Measurements from ENCODE around the gene LRRC56. TPM values are rescaled to one million over a fixed set of nuclear protein-coding genes. Genes with fewer than 3 reads are reported as not detected.

Gene LRRC56
- total and polyA plus RNA-seq, 2 experiments from 2014 or later: 0.40 to 1.6 TPM

DNA sequence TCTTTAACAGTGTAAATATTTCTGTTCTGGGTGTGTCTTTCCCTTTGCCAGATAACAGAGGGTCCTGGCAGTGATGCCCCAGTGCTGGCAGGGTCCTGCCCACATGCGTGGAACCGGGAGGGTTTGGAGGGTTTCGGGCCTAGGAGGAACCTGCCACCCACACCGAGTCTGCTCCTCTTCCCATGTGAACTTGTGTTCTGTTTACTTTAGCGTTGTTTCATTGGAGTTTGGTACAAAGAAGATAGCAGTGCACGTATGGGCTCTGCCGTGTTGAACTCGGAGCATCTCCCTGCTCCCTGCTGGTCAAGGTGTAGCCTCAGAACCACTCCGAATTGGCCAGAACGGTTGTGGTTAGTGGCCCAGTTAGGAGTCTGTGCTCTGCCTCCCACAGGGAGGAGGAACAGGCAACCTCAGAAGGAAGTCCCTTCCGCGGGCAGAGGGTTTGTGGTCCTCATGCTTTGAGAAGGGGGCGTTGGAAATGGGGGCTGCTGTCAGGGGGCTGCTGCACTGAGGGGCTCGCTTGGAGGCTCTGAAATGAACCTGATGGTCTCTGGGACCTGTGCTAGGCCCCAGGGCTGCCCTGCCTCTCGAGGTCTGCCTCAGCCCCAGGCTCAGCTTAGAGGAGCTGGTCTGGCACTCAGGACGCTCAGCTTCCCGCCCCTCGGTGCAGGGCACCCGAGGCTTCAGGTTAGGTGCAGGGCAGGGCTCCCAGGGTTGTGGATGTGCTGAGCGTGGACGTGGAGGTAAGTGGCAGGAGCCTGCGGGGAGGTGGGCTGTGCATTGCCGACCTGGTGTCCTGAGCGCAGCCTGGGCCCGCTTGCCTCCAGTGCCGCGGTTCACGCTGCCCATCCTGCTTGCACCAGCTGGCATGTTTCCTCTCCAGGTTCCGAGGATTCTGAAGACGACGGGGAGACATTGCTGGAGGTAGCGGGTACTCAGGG lies 49.3 kb downstream of the LRRC56 start:
- H3K4me1 ChIP-seq (ENCODE audit: insufficient read depth): peaks cover 23% of the 10 kb centered on the region

DNA sequence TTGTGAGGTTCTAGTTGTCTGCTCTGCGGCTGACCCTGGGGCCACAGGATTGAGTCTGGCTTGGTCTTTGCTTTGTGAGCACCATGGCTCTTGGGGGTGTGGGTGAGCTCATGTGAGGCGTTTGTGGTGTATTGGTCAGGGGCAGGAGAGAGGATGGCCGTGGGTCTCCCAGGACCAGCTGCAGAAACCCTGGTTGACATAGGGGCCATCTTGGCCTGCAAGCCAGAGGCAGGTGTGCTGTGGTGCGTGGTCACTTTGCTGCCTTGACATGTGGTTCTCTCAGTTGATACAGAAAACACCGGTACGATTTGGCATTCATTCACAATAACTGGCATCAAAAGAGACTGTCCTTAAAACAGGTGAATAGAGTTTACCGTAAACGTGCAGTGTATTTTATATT lies 50.2 kb downstream of the LRRC56 start:
- H2AFZ ChIP-seq: no peak overlapping the region
- no peaks in the 10 kb centered on the region for H3K9me2 ChIP-seq (replicated peaks; ENCODE audit: insufficient read depth)
- H3K27me3 ChIP-seq: no peaks in the 10 kb centered on the region
- H3K9me3 ChIP-seq (ENCODE audit: low read depth): no peaks in the 10 kb centered on the region
- no peak overlapping the region for H3K4me2 ChIP-seq
- H4K20me1 ChIP-seq (ENCODE audit: insufficient read depth, poor library complexity, severe bottlenecking): peaks cover 45% of the 10 kb centered on the region
- WGBS (ENCODE audit: low lambda C conversion rate, missing lambda C conversion rate): 89% methylated on average over 8 of the region's 8 CpGs
- H3K4me3 ChIP-seq: no peak overlapping the region
- H3K27ac ChIP-seq: peak overlapping the region; percentile 60
- H3K36me3 ChIP-seq (replicated peaks; ENCODE audit: insufficient read depth, low read depth): no peaks in the 10 kb centered on the region
- TF ChIP-seq, protein P1, sequence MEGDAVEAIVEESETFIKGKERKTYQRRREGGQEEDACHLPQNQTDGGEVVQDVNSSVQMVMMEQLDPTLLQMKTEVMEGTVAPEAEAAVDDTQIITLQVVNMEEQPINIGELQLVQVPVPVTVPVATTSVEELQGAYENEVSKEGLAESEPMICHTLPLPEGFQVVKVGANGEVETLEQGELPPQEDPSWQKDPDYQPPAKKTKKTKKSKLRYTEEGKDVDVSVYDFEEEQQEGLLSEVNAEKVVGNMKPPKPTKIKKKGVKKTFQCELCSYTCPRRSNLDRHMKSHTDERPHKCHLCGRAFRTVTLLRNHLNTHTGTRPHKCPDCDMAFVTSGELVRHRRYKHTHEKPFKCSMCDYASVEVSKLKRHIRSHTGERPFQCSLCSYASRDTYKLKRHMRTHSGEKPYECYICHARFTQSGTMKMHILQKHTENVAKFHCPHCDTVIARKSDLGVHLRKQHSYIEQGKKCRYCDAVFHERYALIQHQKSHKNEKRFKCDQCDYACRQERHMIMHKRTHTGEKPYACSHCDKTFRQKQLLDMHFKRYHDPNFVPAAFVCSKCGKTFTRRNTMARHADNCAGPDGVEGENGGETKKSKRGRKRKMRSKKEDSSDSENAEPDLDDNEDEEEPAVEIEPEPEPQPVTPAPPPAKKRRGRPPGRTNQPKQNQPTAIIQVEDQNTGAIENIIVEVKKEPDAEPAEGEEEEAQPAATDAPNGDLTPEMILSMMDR (IDR thresholded peaks at IDR 0.05; ENCODE audit: poor library complexity): no peak
- TF ChIP-seq EZH2 (IDR thresholded peaks at IDR 0.05; ENCODE audit: borderline replicate concordance) (no peak), EZH2phosphoT487 (IDR thresholded peaks at IDR 0.05; ENCODE audit: low read depth, severe bottlenecking, unreplicated experiment) (no peak)
- DNase-seq (ENCODE audit: low spot score): no peak
- peaks cover 67% of the 10 kb centered on the region for H3K79me2 ChIP-seq
- H3K4me1 ChIP-seq (ENCODE audit: insufficient read depth): peaks cover 23% of the 10 kb centered on the region

More for the DNA sequence above, 49.3 kb downstream of the LRRC56 start:
- H2AFZ ChIP-seq: no peak overlapping the region
- DNase-seq (ENCODE audit: low spot score): no peak
- peaks cover 49% of the 10 kb centered on the region for H4K20me1 ChIP-seq (ENCODE audit: insufficient read depth, poor library complexity, severe bottlenecking)
- no peak overlapping the region for H3K4me2 ChIP-seq
- TF ChIP-seq EZH2phosphoT487 (IDR thresholded peaks at IDR 0.05; ENCODE audit: low read depth, severe bottlenecking, unreplicated experiment) (no peak), EZH2 (IDR thresholded peaks at IDR 0.05; ENCODE audit: borderline replicate concordance) (no peak)
- TF ChIP-seq, protein P1 (IDR thresholded peaks at IDR 0.05; ENCODE audit: poor library complexity): no peak
- no peak overlapping the region for H3K4me3 ChIP-seq
- peak overlapping the region; percentile 60 for H3K27ac ChIP-seq
- H3K9me3 ChIP-seq (ENCODE audit: low read depth): no peaks in the 10 kb centered on the region
- H3K36me3 ChIP-seq (replicated peaks; ENCODE audit: insufficient read depth, low read depth): no peaks in the 10 kb centered on the region
- no peaks in the 10 kb centered on the region for H3K9me2 ChIP-seq (replicated peaks; ENCODE audit: insufficient read depth)
- 90% methylated on average over 32 of the region's 32 CpGs for WGBS (ENCODE audit: low lambda C conversion rate, missing lambda C conversion rate)
- H3K79me2 ChIP-seq: peaks cover 75% of the 10 kb centered on the region
- no peaks in the 10 kb centered on the region for H3K27me3 ChIP-seq

DNA sequence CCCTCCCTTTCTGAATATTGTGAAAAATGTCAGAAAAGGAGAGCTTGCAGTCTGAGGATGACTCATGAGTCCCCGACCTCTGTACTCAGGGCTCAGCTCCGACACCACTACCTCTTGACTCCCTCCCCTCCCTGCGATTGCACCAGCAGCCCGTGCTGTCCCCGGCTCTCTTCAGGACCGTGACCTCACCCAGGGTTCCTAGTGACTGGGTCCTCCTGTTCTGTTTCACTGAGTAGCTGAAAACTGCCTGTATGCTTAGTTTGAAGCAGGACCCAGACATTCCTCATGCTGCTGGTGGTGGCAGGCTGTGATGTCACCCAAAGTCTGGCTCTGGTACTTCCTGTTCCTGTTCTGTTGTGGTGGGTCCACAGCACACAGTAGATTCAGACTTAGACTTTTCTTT lies 50.7 kb downstream of the LRRC56 start:
- H3K4me2 ChIP-seq: no peak overlapping the region
- no peaks in the 10 kb centered on the region for H3K36me3 ChIP-seq (replicated peaks; ENCODE audit: insufficient read depth, low read depth)
- TF ChIP-seq EZH2phosphoT487 (IDR thresholded peaks at IDR 0.05; ENCODE audit: low read depth, severe bottlenecking, unreplicated experiment) (no peak), EZH2 (IDR thresholded peaks at IDR 0.05; ENCODE audit: borderline replicate concordance) (no peak)
- TF ChIP-seq, protein P1 (IDR thresholded peaks at IDR 0.05; ENCODE audit: poor library complexity): no peak
- H3K27ac ChIP-seq: peak overlapping the region; percentile 93
- H3K9me3 ChIP-seq (ENCODE audit: low read depth): no peaks in the 10 kb centered on the region
- no peaks in the 10 kb centered on the region for H3K9me2 ChIP-seq (replicated peaks; ENCODE audit: insufficient read depth)
- H4K20me1 ChIP-seq (ENCODE audit: insufficient read depth, poor library complexity, severe bottlenecking): peaks cover 44% of the 10 kb centered on the region
- no peak overlapping the region for H3K4me3 ChIP-seq
- DNase-seq (ENCODE audit: low spot score): peak; percentile 93
- peaks cover 23% of the 10 kb centered on the region for H3K4me1 ChIP-seq (ENCODE audit: insufficient read depth)
- H3K27me3 ChIP-seq: no peaks in the 10 kb centered on the region
- peaks cover 62% of the 10 kb centered on the region for H3K79me2 ChIP-seq
- WGBS (ENCODE audit: low lambda C conversion rate, missing lambda C conversion rate): 59% methylated on average over 6 of the region's 6 CpGs
- H2AFZ ChIP-seq: no peak overlapping the region

Data from hepatocyte (in vitro differentiated cells).